OCI-LY1 (cell line): ENCODE data around the gene ABHD6.

ENCODE experiments used
- H2AFZ ChIP-seq: fragments of 200-600 bp; sonication (generic), shearing (Covaris generic); 2 replicates; pipeline ENCODE4 v1.6.0; 2014; ENCODE audit warnings: antibody characterized with exemption, mild to moderate bottlenecking, low read length
- H3F3A ChIP-seq: fragments of 200-600 bp; sonication (generic), shearing (Covaris generic); 2 replicates; pipeline ENCODE4 v1.6.0; 2014; ENCODE audit warnings: mild to moderate bottlenecking, antibody characterized with exemption, low read length, moderate library complexity; ENCODE audit not compliant: insufficient read depth
- H3K27ac ChIP-seq: fragments of 200-600 bp; sonication (generic); 2 replicates; pipeline ENCODE4 v1.5.1; 2014; ENCODE audit warnings: low read length, mixed run types, mild to moderate bottlenecking, low read depth; ENCODE audit not compliant: poor library complexity, severe bottlenecking
- H3K27me3 ChIP-seq: fragments of 200-600 bp; sonication (generic); 2 replicates; pipeline ENCODE4 v1.6.0; 2014; ENCODE audit warnings: antibody characterized with exemption, mild to moderate bottlenecking, low read length, moderate library complexity; ENCODE audit not compliant: insufficient read depth
- H3K36me3 ChIP-seq: fragments of 200-600 bp; sonication (generic); 2 replicates; pipeline ENCODE4 v1.6.1; 2014; ENCODE audit warnings: mild to moderate bottlenecking, antibody characterized with exemption, low read length, moderate library complexity, mixed read lengths; ENCODE audit not compliant: insufficient read depth
- H3K4me1 ChIP-seq: fragments of 200-600 bp; sonication (generic); 2 replicates; pipeline ENCODE4 v1.5.1; 2014; ENCODE audit warnings: mild to moderate bottlenecking, low read length, moderate library complexity; ENCODE audit not compliant: insufficient read depth, severe bottlenecking
- H3K4me2 ChIP-seq: fragments of 200-600 bp; sonication (generic), shearing (Covaris generic); 2 replicates; pipeline ENCODE4 v1.6.1; 2014; ENCODE audit warnings: low read length
- H3K4me3 ChIP-seq: fragments of 200-600 bp; sonication (generic); 2 replicates; pipeline ENCODE4 v1.5.1; 2014; ENCODE audit warnings: low read length, low read depth, mild to moderate bottlenecking, mixed read lengths; ENCODE audit not compliant: poor library complexity, severe bottlenecking
- H3K79me2 ChIP-seq: fragments of 200-600 bp; shearing (Covaris generic); 2 replicates; pipeline ENCODE4 v1.6.1; 2016; ENCODE audit warnings: mixed run types, low read length, mixed read lengths; ENCODE audit not compliant: insufficient read depth
- H3K9ac ChIP-seq: fragments of 200-600 bp; sonication (generic), shearing (Covaris generic); 2 replicates; pipeline ENCODE4 v1.6.1; 2014; ENCODE audit warnings: mild to moderate bottlenecking, low read length, mixed read lengths
- H3K9me2 ChIP-seq: fragments of 200-600 bp; sonication (generic), shearing (Covaris generic); 2 replicates; pipeline ENCODE4 v1.6.1; 2014; ENCODE audit warnings: low read depth, mild to moderate bottlenecking, low read length, mixed read lengths
- H3K9me3 ChIP-seq: fragments of 200-600 bp; shearing (Covaris generic); 2 replicates; pipeline ENCODE4 v1.6.1; 2014; ENCODE audit warnings: low read length, mixed read lengths
- H4K20me1 ChIP-seq: fragments of 200-600 bp; sonication (generic), shearing (Covaris generic); 2 replicates; pipeline ENCODE4 v1.6.0; 2016; ENCODE audit warnings: mild to moderate bottlenecking, low read length; ENCODE audit not compliant: insufficient read depth
- EZH2 ChIP-seq: fragments of 200-600 bp; sonication (generic), shearing (Covaris generic); IDR thresholded peaks from 2 replicates; pipeline ENCODE4 v1.8.0; 2017; ENCODE audit warnings: borderline replicate concordance, mixed run types, mild to moderate bottlenecking, antibody characterized with exemption, low read length, moderate library complexity, mixed read lengths
- TF ChIP-seq, protein P1 (sequence below): fragments of 200-600 bp; sonication (generic), shearing (Covaris generic); IDR thresholded peaks from 2 replicates; pipeline ENCODE4 v1.5.1; 2017; ENCODE audit warnings: mild to moderate bottlenecking, antibody characterized with exemption, low read length, moderate library complexity, mixed read lengths

ABHD6 gene

DNA sequence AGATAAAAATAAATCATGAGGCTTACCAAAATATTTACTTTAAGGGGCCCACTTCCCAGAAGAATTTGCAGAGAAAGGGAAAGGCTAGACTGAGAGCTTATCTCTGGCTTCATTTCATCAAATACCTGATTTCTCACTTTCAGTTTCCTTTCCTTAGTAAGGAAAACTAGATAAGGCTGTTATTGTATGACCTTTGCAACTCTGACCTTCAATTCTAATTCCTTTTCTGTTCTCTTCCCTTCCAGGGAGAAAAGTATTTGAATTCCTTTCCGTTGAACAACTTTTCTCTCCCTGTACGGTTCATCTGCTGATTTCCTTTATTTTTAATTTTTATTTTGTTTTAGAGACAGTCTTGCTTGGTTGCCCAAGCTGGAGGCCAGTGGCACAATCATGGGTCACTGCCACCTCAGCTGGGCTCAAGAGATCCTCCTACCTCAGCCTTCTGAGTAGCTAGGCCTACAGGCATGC, 88.0 kb downstream of the ABHD6 start:
- no peak overlapping the region for H3K4me2 ChIP-seq

DNA sequence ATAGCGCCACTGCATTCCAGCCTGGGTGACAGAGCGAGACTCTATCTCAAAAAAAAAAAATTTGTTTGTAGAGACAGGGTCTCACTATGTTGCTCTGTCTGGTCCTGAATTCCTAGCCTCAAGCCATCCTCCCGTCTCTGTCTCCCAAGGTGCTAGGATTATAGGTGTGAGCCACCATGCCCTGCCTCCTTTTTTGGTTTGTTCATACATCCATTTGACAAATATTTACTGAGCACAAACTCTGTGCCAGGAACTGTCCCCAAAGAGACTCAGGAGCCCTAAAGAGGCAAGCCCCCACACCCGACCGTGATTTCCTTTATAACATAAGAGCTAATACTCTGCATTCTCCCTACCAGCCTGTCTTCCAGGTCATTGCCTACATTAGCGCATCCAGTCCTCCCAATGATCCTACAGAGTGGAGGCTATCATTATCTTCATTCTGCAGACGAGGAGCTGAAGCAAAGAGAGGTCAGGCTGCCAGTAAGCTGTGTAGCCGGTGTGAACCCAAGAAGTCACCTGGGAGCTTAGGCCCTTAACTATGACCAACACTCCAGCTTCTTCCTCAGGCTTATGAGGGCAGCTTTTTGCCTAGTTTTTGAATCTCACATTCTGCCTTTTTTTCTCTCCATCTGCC, 88.8 kb downstream of the ABHD6 start:
- peaks cover 5% of the 10 kb centered on the region; the same call in 1 of the 2 replicates for H3F3A ChIP-seq
- TF ChIP-seq EZH2: no peak
- TF ChIP-seq, protein P1, sequence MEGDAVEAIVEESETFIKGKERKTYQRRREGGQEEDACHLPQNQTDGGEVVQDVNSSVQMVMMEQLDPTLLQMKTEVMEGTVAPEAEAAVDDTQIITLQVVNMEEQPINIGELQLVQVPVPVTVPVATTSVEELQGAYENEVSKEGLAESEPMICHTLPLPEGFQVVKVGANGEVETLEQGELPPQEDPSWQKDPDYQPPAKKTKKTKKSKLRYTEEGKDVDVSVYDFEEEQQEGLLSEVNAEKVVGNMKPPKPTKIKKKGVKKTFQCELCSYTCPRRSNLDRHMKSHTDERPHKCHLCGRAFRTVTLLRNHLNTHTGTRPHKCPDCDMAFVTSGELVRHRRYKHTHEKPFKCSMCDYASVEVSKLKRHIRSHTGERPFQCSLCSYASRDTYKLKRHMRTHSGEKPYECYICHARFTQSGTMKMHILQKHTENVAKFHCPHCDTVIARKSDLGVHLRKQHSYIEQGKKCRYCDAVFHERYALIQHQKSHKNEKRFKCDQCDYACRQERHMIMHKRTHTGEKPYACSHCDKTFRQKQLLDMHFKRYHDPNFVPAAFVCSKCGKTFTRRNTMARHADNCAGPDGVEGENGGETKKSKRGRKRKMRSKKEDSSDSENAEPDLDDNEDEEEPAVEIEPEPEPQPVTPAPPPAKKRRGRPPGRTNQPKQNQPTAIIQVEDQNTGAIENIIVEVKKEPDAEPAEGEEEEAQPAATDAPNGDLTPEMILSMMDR: no peak
- no peaks in the 10 kb centered on the region for H3K9me2 ChIP-seq
- H3K79me2 ChIP-seq: no peaks in the 10 kb centered on the region
- no peaks in the 10 kb centered on the region for H3K36me3 ChIP-seq
- H3K4me3 ChIP-seq: no peak overlapping the region
- H2AFZ ChIP-seq: no peak overlapping the region
- H3K4me1 ChIP-seq: peaks cover 64% of the 10 kb centered on the region
- peak overlapping the region; percentile 33 for H3K27ac ChIP-seq
- H3K9ac ChIP-seq: no peak overlapping the region
- no peaks in the 10 kb centered on the region for H3K27me3 ChIP-seq
- no peak overlapping the region for H3K4me2 ChIP-seq
- no peaks in the 10 kb centered on the region for H4K20me1 ChIP-seq
- no peaks in the 10 kb centered on the region for H3K9me3 ChIP-seq

More for the DNA sequence above, 88.0 kb downstream of the ABHD6 start:
- H2AFZ ChIP-seq: no peak overlapping the region
- peaks cover 60% of the 10 kb centered on the region for H3K4me1 ChIP-seq
- no peak overlapping the region for H3K4me3 ChIP-seq
- H4K20me1 ChIP-seq: no peaks in the 10 kb centered on the region
- H3K79me2 ChIP-seq: no peaks in the 10 kb centered on the region
- H3K9me3 ChIP-seq: no peaks in the 10 kb centered on the region
- TF ChIP-seq, protein P1: no peak
- no peak for TF ChIP-seq EZH2
- no peak overlapping the region for H3K9ac ChIP-seq
- peak overlapping the region; percentile 87 for H3K27ac ChIP-seq
- H3K9me2 ChIP-seq: no peaks in the 10 kb centered on the region
- H3F3A ChIP-seq: peaks cover 5% of the 10 kb centered on the region; the same call in 1 of the 2 replicates
- no peaks in the 10 kb centered on the region for H3K36me3 ChIP-seq
- no peaks in the 10 kb centered on the region for H3K27me3 ChIP-seq

DNA sequence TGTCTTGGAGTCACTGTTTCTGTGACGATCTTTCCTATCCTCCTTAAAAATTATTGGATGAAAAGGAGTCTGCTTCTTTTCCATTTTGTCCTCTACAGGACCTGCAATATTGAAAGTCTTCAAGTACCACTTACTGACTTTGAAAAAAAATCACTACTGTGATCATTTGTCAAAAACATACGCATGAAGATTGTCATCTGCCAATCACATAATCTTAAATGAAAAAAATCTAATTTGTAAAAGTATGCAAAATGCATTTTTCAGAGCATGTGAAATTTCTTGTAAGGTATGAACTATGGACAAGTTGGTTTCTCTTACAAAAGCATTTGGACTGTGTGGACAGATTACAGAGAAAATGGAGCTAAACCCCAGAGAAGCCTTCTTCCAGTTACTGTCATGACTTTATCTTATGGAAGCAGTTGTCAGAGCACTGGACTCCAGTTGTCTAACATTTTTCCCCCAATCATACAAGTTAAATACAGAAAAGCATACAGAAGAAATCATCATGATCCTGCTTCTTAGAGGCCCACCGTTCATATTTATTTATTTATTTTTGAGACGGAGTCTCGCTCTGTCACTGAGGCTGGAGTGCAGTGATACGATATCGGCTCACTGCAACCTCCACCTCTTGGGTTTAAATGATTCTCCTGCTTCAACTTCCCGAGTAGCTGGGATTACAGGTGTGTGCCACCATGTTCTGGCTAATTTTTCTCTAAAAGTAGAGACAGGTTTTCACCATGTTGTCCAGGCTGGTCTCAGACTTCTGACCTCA, 91.7 kb downstream of the ABHD6 start:
- Histone ChIP-seq H3K4me1 (peaks cover 47% of the 10 kb centered on the region), H3K4me2 (no peak overlapping the region), H3K9me2 (no peaks in the 10 kb centered on the region), H3K36me3 (peaks cover 3% of the 10 kb centered on the region; the same call in 1 of the 2 replicates), H2AFZ (no peak overlapping the region), H3K9ac (no peak overlapping the region), H3K9me3 (no peaks in the 10 kb centered on the region), H3K27ac (peak overlapping the region; percentile 48), H3F3A (peaks cover 5% of the 10 kb centered on the region; the same call in 1 of the 2 replicates), H3K4me3 (no peak overlapping the region), H3K79me2 (peaks cover 21% of the 10 kb centered on the region), H3K27me3 (no peaks in the 10 kb centered on the region), H4K20me1 (no peaks in the 10 kb centered on the region)
- TF ChIP-seq, protein P1: no peak
- TF ChIP-seq EZH2: no peak
